Natural killer cell treated with Interleukin-12 subunit alpha and Interleukin-12 subunit beta and Interleukin-15 and Interleukin-18, amount 100 ng/mL, for 72 hours (primary cell): ENCODE measurements around the gene RPS18. TPM values are rescaled to one million over a fixed set of nuclear protein-coding genes. Genes with fewer than 3 reads are reported as not detected.

ENCODE experiments used
- ATAC-seq, 2 donors: fragments of 150-1000 bp; cut with Tn5 transposase in 1 of 2; sonication (Bioruptor Pico), chemical (Tn5 transposase) in 1 of 2; 2 replicates each; pipeline ENCODE4 v1.10.0; 2021
- DNase-seq: peaks from one replicate; pipeline ENCODE4 v3.0.0; 2022; ENCODE audit warnings: low spot score
- H3K27ac Mint-ChIP-seq, 2 donors: 1 replicate in 1 of 2; 2 replicates in 1 of 2; pipeline ENCODE4 v1.8.0; 2022; ENCODE audit warnings: mixed read lengths in 2 of 2, mild to moderate bottlenecking in 1 of 2, moderate library complexity in 1 of 2
- H3K27me3 Mint-ChIP-seq, 2 donors: 1 replicate in 1 of 2; 2 replicates in 1 of 2; pipeline ENCODE4 v1.8.0; 2022; ENCODE audit warnings: mixed read lengths in 2 of 2
- H3K36me3 Mint-ChIP-seq: one replicate; pipeline ENCODE4 v1.8.0; 2022; ENCODE audit warnings: mixed read lengths
- H3K4me1 Mint-ChIP-seq, 2 donors: 1 replicate in 1 of 2; 2 replicates in 1 of 2; pipeline ENCODE4 v1.8.0; 2022; ENCODE audit warnings: low read depth in 2 of 2, mixed read lengths in 2 of 2, mild to moderate bottlenecking in 1 of 2
- H3K4me3 Mint-ChIP-seq: one replicate; pipeline ENCODE4 v1.8.0; 2022; ENCODE audit warnings: mixed read lengths
- H3K9me3 Mint-ChIP-seq: 2 replicates; pipeline ENCODE4 v1.8.0; 2022; ENCODE audit warnings: mixed read lengths
- total RNA-seq, 2 donors: library from RNA; stranded (reverse); gene quantifications; one replicate each; pipeline ENCODE4 v1.2.3, GENCODE V29; 2022

RPS18 gene
- total RNA-seq, 2 donors from 2014 or later = 1,431 to 1,446 TPM

GRCh38 chr6:33317669-33318425, 46.0 kb downstream of the RPS18 start, which contains the start of gene ZBTB22:
TSS of gene ZBTB22 (minus strand) at chr6:33317744. CDS start at chr6:33316916, 828 bp downstream.
- Mint-ChIP-seq H3K27me3 (no peaks in the 10 kb centered on the region), H3K36me3 (peaks cover 35% of the 10 kb centered on the region), H3K27ac (peak within 1 kb of the TSS; percentile 99), H3K4me1 (peaks cover 67 to 70% of the 10 kb centered on the region in 2 donors), H3K9me3 (no peaks in the 10 kb centered on the region), H3K4me3 (peak within 1 kb of the TSS; percentile 96)
- DNase-seq = peak; percentile 97
- peak; percentile 77 to 83 for ATAC-seq

GRCh38 chr6:33318426-33319073, 46.7 kb downstream of the RPS18 start:
- peaks cover 37% of the 10 kb centered on the region for H3K36me3 Mint-ChIP-seq
- peak overlapping the region; percentile 99 for H3K27ac Mint-ChIP-seq
- DNase-seq (no peak), ATAC-seq (no peak)
- peaks cover 72 to 73% of the 10 kb centered on the region in 2 donors for H3K4me1 Mint-ChIP-seq
- no peaks in the 10 kb centered on the region for H3K9me3 Mint-ChIP-seq
- H3K4me3 Mint-ChIP-seq = peak overlapping the region; percentile 96
- no peaks in the 10 kb centered on the region for H3K27me3 Mint-ChIP-seq

GRCh38 chr6:33319939-33320314, 48.1 kb downstream of the RPS18 start:
- Mint-ChIP-seq H3K4me3 (peak overlapping the region; percentile 96), H3K27me3 (no peaks in the 10 kb centered on the region), H3K27ac (peak overlapping the region; percentile 99), H3K36me3 (peaks cover 37% of the 10 kb centered on the region), H3K4me1 (peaks cover 72 to 75% of the 10 kb centered on the region in 2 donors), H3K9me3 (no peaks in the 10 kb centered on the region)
- no peak for DNase-seq
- no peak for ATAC-seq

GRCh38 chr6:33320315-33321181, 48.7 kb downstream of the RPS18 start:
- Mint-ChIP-seq H3K27me3 (no peaks in the 10 kb centered on the region), H3K36me3 (peaks cover 37% of the 10 kb centered on the region), H3K27ac (peak overlapping the region; percentile 99), H3K4me1 (peaks cover 66 to 75% of the 10 kb centered on the region in 2 donors), H3K9me3 (no peaks in the 10 kb centered on the region), H3K4me3 (peak overlapping the region; percentile 96)
- ATAC-seq = no peak
- DNase-seq = peak; percentile 45

- DNase-seq = peak; percentile 45
- Mint-ChIP-seq H3K36me3 (peaks cover 37% of the 10 kb centered on the region), H3K27ac (peak overlapping the region; percentile 99), H3K9me3 (no peaks in the 10 kb centered on the region), H3K4me1 (peaks cover 62 to 74% of the 10 kb centered on the region in 2 donors), H3K27me3 (no peaks in the 10 kb centered on the region), H3K4me3 (peak overlapping the region; percentile 96)
- no peak for ATAC-seq
Measured at GRCh38 chr6:33321227-33321626, 49.4 kb downstream of the RPS18 start.

GRCh38 chr6:33323623-33323948, 51.7 kb downstream of the RPS18 start:
- no peaks in the 10 kb centered on the region for H3K27me3 Mint-ChIP-seq
- peak overlapping the region; percentile 99 for H3K27ac Mint-ChIP-seq
- peaks cover 31% of the 10 kb centered on the region for H3K36me3 Mint-ChIP-seq
- peaks cover 45 to 54% of the 10 kb centered on the region in 2 donors for H3K4me1 Mint-ChIP-seq
- DNase-seq (peak; percentile 59), ATAC-seq (no peak)
- no peaks in the 10 kb centered on the region for H3K9me3 Mint-ChIP-seq
- H3K4me3 Mint-ChIP-seq = peak overlapping the region; percentile 96

GRCh38 chr6:33324125-33324524, 52.2 kb downstream of the RPS18 start:
- Mint-ChIP-seq H3K9me3 (no peaks in the 10 kb centered on the region), H3K27me3 (no peaks in the 10 kb centered on the region), H3K4me3 (peak overlapping the region; percentile 96), H3K27ac (peak overlapping the region; percentile 99), H3K4me1 (peaks cover 40 to 48% of the 10 kb centered on the region in 2 donors), H3K36me3 (peaks cover 27% of the 10 kb centered on the region)
- no peak for ATAC-seq
- no peak for DNase-seq

Other genes starting within 250 kb of the RPS18 start
- gene HLA-DPA1, start 198.4 kb upstream of the RPS18 start, total RNA-seq = 100 to 1,000 TPM in 1 of 2 donors, 10 to 100 TPM in 1; 33.8 to 145 TPM
- gene HLA-DPB1, start 196.1 kb upstream of the RPS18 start, total RNA-seq = 10 to 100 TPM; 14.7 to 93.6 TPM
- 1 to 10 TPM; 1.1 to 1.3 TPM for gene COL11A2, start 79.6 kb upstream of the RPS18 start, total RNA-seq
- 10 to 100 TPM; 43.9 to 50.4 TPM for gene RXRB, start 71.4 kb upstream of the RPS18 start, total RNA-seq
- 100 to 1,000 TPM in 1 of 2 donors, 10 to 100 TPM in 1; 91.5 to 102 TPM for gene SLC39A7, start 71.2 kb upstream of the RPS18 start, total RNA-seq
- 1 to 10 TPM; 3.3 to 6.2 TPM for gene HSD17B8, start 67.4 kb upstream of the RPS18 start, total RNA-seq
- gene RING1, start 63.6 kb upstream of the RPS18 start, total RNA-seq = 10 to 100 TPM; 31.1 to 35.5 TPM
- 10 to 100 TPM; 48.6 to 76.5 TPM for gene VPS52, start 199 bp upstream of the RPS18 start, total RNA-seq
- 10 to 100 TPM; 10.1 to 11.2 TPM for gene B3GALT4, start 5.0 kb downstream of the RPS18 start, total RNA-seq
- gene WDR46, start 17.2 kb downstream of the RPS18 start, total RNA-seq = 100 to 1,000 TPM in 1 of 2 donors, 10 to 100 TPM in 1; 81.8 to 148 TPM
- 10 to 100 TPM; 72.0 to 76.8 TPM for gene PFDN6, start 17.5 kb downstream of the RPS18 start, total RNA-seq
- 10 to 100 TPM; 38.1 to 51.4 TPM for gene RGL2, start 26.9 kb downstream of the RPS18 start, total RNA-seq
- gene TAPBP, start 42.0 kb downstream of the RPS18 start, total RNA-seq = 100 to 1,000 TPM; 243 to 346 TPM
- gene ZBTB22, start 45.7 kb downstream of the RPS18 start, total RNA-seq = 10 to 100 TPM in 1 of 2 donors, 1 to 10 TPM in 1; 6.9 to 13.2 TPM
- 10 to 100 TPM; 80.5 to 99.5 TPM for gene DAXX, start 50.9 kb downstream of the RPS18 start, total RNA-seq
- gene KIFC1, start 119.7 kb downstream of the RPS18 start, total RNA-seq = 100 to 1,000 TPM in 1 of 2 donors, 10 to 100 TPM in 1; 52.9 to 115 TPM
- gene PHF1, start 138.9 kb downstream of the RPS18 start, total RNA-seq = 10 to 100 TPM; 46.5 to 66.6 TPM
- 100 to 1,000 TPM; 106 to 156 TPM for gene CUTA, start 146.0 kb downstream of the RPS18 start, total RNA-seq
- 10 to 100 TPM; 17.7 to 77.0 TPM for gene SYNGAP1, start 148.0 kb downstream of the RPS18 start, total RNA-seq
- gene ZBTB9, start 182.5 kb downstream of the RPS18 start, total RNA-seq = 10 to 100 TPM; 10.9 to 25.4 TPM